ENCODE results near the gene TRPM3.

TRPM3 gene

GRCh38 chr9:70601000-70601951, 520.1 kb downstream of the TRPM3 start:
- no peak for DNase-seq

GRCh38 chr9:70600506-70600905, 520.9 kb downstream of the TRPM3 start:
- DNase-seq, result no peak

- DNase-seq, result no peak
Measured at GRCh38 chr9:70597886-70598285, 523.5 kb downstream of the TRPM3 start.

GRCh38 chr9:70595211-70595610, 526.2 kb downstream of the TRPM3 start:
- no peak for DNase-seq

GRCh38 chr9:70594386-70594944, 527.0 kb downstream of the TRPM3 start:
- DNase-seq, result no peak

- no peak for DNase-seq
Measured at GRCh38 chr9:70593241-70593640, 528.2 kb downstream of the TRPM3 start.

- no peak for DNase-seq
Measured at GRCh38 chr9:70590315-70590677, 531.1 kb downstream of the TRPM3 start.

- DNase-seq, result no peak
Measured at GRCh38 chr9:70589571-70590314, 531.7 kb downstream of the TRPM3 start.

GRCh38 chr9:70588999-70589398, 532.4 kb downstream of the TRPM3 start:
- DNase-seq, result no peak

GRCh38 chr9:70588381-70588780, 533.0 kb downstream of the TRPM3 start:
- DNase-seq, result no peak

- no peak for DNase-seq
Measured at GRCh38 chr9:70587201-70587600, 534.2 kb downstream of the TRPM3 start.

GRCh38 chr9:70586476-70586875, 534.9 kb downstream of the TRPM3 start:
- no peak for DNase-seq

- no peak for DNase-seq
Measured at GRCh38 chr9:70581955-70582350, 539.5 kb downstream of the TRPM3 start.

- DNase-seq, result no peak
Measured at GRCh38 chr9:70581214-70581954, 540.0 kb downstream of the TRPM3 start.

- DNase-seq, result no peak
Measured at GRCh38 chr9:70580606-70581195, 540.7 kb downstream of the TRPM3 start.

- DNase-seq, result no peak
Measured at GRCh38 chr9:70579686-70580085, 541.7 kb downstream of the TRPM3 start.

GRCh38 chr9:70578720-70579119, 542.7 kb downstream of the TRPM3 start:
- DNase-seq, result no peak

- no peak for DNase-seq
Measured at GRCh38 chr9:70577671-70578070, 543.8 kb downstream of the TRPM3 start.

- DNase-seq, result no peak
Measured at GRCh38 chr9:70576116-70576515, 545.3 kb downstream of the TRPM3 start.

- DNase-seq, result no peak
Measured at GRCh38 chr9:70574151-70574837, 547.1 kb downstream of the TRPM3 start.

GRCh38 chr9:70573308-70573707, 548.1 kb downstream of the TRPM3 start:
- DNase-seq, result no peak

GRCh38 chr9:70571258-70571657, 550.2 kb downstream of the TRPM3 start:
- no peak for DNase-seq
